CD14-positive monocyte (primary cell): ENCODE measurements around the gene GH2. TPM values are rescaled to one million over a fixed set of nuclear protein-coding genes. Genes with fewer than 3 reads are reported as not detected.
"Not testable (repeated sequence)": the region's sequence is repeated elsewhere in the genome, so short reads cannot be mapped to it uniquely, and the experiment has no call there.

Experiments used
- DNase-seq, 3 donors: peaks; one replicate each; pipeline ENCODE4 v3.0.0-alpha.2; 2011 to 2022
- H2AFZ ChIP-seq: 2 replicates; pipeline ENCODE4 v1.6.0; 2012; ENCODE audit warnings: mild to moderate bottlenecking, low read depth, low read length, inconsistent platforms; ENCODE audit not compliant: insufficient read depth, poor library complexity, severe bottlenecking
- H3K27ac ChIP-seq, 2 donors: 1 replicate in 1 of 2; 2 replicates in 1 of 2; pipeline ENCODE4 v1.5.1; 2012 to 2013; ENCODE audit warnings: low read length in 2 of 2, control low read depth in 1 of 2, inconsistent platforms in 1 of 2, low read depth in 1 of 2, mild to moderate bottlenecking in 1 of 2
- H3K27me3 ChIP-seq, 2 donors: one replicate each; pipeline versions ENCODE4 v1.6.0 to v1.6.1; 2011 to 2013; ENCODE audit warnings: low read length in 2 of 2; ENCODE audit not compliant: control insufficient read depth in 2 of 2, insufficient read depth in 2 of 2
- H3K36me3 ChIP-seq, 2 donors: replicated peaks in 1 of 2; 1 replicate in 1 of 2; 2 replicates in 1 of 2; pipeline versions ENCODE4 v1.5.1 to v1.6.1; 2012 to 2013; ENCODE audit warnings: low read length in 2 of 2, control low read depth in 1 of 2, inconsistent platforms in 1 of 2, mild to moderate bottlenecking in 1 of 2; ENCODE audit not compliant: insufficient read depth in 2 of 2, control insufficient read depth in 1 of 2
- H3K4me1 ChIP-seq, 2 donors: 1 replicate in 1 of 2; 2 replicates in 1 of 2; pipeline versions ENCODE4 v1.5.1 to v1.6.1; 2012 to 2013; ENCODE audit warnings: low read length in 2 of 2, control low read depth in 1 of 2, inconsistent platforms in 1 of 2, mild to moderate bottlenecking in 1 of 2, moderate library complexity in 1 of 2; ENCODE audit not compliant: insufficient read depth in 2 of 2, control insufficient read depth in 1 of 2
- H3K4me2 ChIP-seq: replicated peaks from 2 replicates; pipeline ENCODE3; 2012; ENCODE audit warnings: low read length, moderate library complexity, mild to moderate bottlenecking; ENCODE audit not compliant: poor library complexity, severe bottlenecking; ENCODE audit errors: extremely low read depth
- H3K4me3 ChIP-seq, 3 experiments: fragments of 200-600 bp in 1 of 3; sonication (generic) in 1 of 3; replicated peaks in 1 of 3; 1 replicate in 2 of 3; 2 replicates in 1 of 3; pipeline ENCODE4 v1.5.1; 2011 to 2013; ENCODE audit warnings: low read length in 3 of 3, mild to moderate bottlenecking in 3 of 3, control low read depth in 2 of 3, low read depth in 2 of 3, inconsistent platforms in 1 of 3, moderate library complexity in 1 of 3
- H3K79me2 ChIP-seq: 2 replicates; pipeline ENCODE4 v1.6.0; 2012; ENCODE audit warnings: mild to moderate bottlenecking, control low read depth, inconsistent platforms, low read length, moderate library complexity; ENCODE audit not compliant: insufficient read depth
- H3K9ac ChIP-seq: 2 replicates; pipeline ENCODE4 v1.6.0; 2017; ENCODE audit warnings: low read length, mild to moderate bottlenecking; ENCODE audit not compliant: insufficient read depth, poor library complexity, severe bottlenecking
- H3K9me3 ChIP-seq, 2 donors: replicated peaks in 1 of 2; 1 replicate in 1 of 2; 2 replicates in 1 of 2; pipeline versions ENCODE4 v1.5.1 to v1.6.1; 2012 to 2013; ENCODE audit warnings: low read length in 2 of 2, control low read depth in 1 of 2; ENCODE audit not compliant: control insufficient read depth in 1 of 2, insufficient read depth in 1 of 2
- H4K20me1 ChIP-seq: 2 replicates; pipeline ENCODE4 v1.6.0; 2012; ENCODE audit warnings: mild to moderate bottlenecking, low read length, control low read depth, moderate library complexity; ENCODE audit not compliant: insufficient read depth
- H3K27ac Mint-ChIP-seq, 7 donors: one replicate each; pipeline ENCODE4 v1.8.0; 2020; ENCODE audit warnings: mild to moderate bottlenecking in 7 of 7, mixed read lengths in 7 of 7, moderate library complexity in 6 of 7, inconsistent platforms in 2 of 7
- H3K27me3 Mint-ChIP-seq, 3 donors: one replicate each; pipeline ENCODE4 v1.8.0; 2021 to 2022; ENCODE audit warnings: low read depth in 3 of 3, mild to moderate bottlenecking in 3 of 3, mixed read lengths in 3 of 3, moderate library complexity in 3 of 3, inconsistent platforms in 1 of 3
- H3K36me3 Mint-ChIP-seq, 2 donors: one replicate each; pipeline ENCODE4 v1.8.0; 2020; ENCODE audit warnings: mixed read lengths in 2 of 2, inconsistent platforms in 1 of 2, mild to moderate bottlenecking in 1 of 2
- H3K4me1 Mint-ChIP-seq: one replicate; pipeline ENCODE4 v1.8.0; 2020; ENCODE audit warnings: mild to moderate bottlenecking, mixed read lengths
- H3K4me3 Mint-ChIP-seq, 2 donors: one replicate each; pipeline ENCODE4 v1.8.0; 2020; ENCODE audit warnings: mild to moderate bottlenecking in 2 of 2, mixed read lengths in 2 of 2, moderate library complexity in 1 of 2
- H3K9me3 Mint-ChIP-seq, 7 donors: one replicate each; pipeline ENCODE4 v1.8.0; 2020 to 2022; ENCODE audit warnings: mixed read lengths in 7 of 7, mild to moderate bottlenecking in 6 of 7, moderate library complexity in 6 of 7, inconsistent platforms in 2 of 7
- WGBS: methylation state at CpG from one replicate; pipeline ENCODE4 v1.1.5; 2013; ENCODE audit warnings: missing lambda C conversion rate; ENCODE audit not compliant: insufficient coverage; 5-methylcytosine and 5-hydroxymethylcytosine counted together
- intact Hi-C, 2 donors: fragments of 100-400 bp; cut with micrococcal nuclease; formaldehyde crosslinking; loops; one replicate each; pipeline versions ENCODE4 v1.15.0 to v1.15.1; 2023
- polyA plus RNA-seq, 3 donors: library from polyadenylated mRNA; depleted of rRNA in 1 of 3; unstranded in 2 of 3; stranded (reverse) in 1 of 3; fragments of 300-500 nt in 2 of 3; fragments of >200 nt in 1 of 3; fragmentation: Illumina TruSeq in 2 of 3; gene quantifications; 1 replicate in 2 of 3; 2 replicates in 1 of 3; pipeline ENCODE4 v1.2.3, GENCODE V29; 2012 to 2021

Gene GH2
- polyA plus RNA-seq, 3 donors = not detected

DNA sequence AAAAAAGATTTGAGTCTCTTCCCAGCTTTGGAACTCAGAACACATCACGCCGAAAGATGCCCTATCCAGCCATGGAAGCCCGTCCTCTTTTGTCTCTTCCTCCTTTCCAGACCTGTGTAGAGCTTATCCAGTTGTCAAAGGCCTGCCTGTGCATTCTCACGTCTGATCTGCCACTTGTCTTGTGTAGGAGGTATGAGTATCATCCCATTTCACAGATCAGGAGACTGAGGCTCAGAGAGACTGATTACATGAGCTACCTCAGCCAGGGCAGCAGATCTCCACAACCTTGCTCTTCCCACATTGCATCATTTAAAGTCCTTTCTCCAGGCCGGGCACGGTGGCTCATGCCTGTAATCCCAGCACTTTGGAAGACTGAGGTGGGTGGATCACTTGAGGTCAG is 7.1 kb downstream of the GH2 start:
- H3K4me3 ChIP-seq, H3K9me3 ChIP-seq, H3K27me3 ChIP-seq, H3K4me1 Mint-ChIP-seq, H3K36me3 ChIP-seq, H3K79me2 ChIP-seq, H3K4me1 ChIP-seq, H4K20me1 ChIP-seq, H3K27ac ChIP-seq, DNase-seq, H3K4me2 ChIP-seq, H3K9ac ChIP-seq, H3K36me3 Mint-ChIP-seq, H2AFZ ChIP-seq, H3K9me3 Mint-ChIP-seq, H3K27me3 Mint-ChIP-seq, intact Hi-C loops: not testable (repeated sequence)
- H3K4me3 Mint-ChIP-seq = peak overlapping the region in 1 of 2 donors; percentile 31
- WGBS = no CpG with 5 or more reads among the region's 6 CpGs
- H3K27ac Mint-ChIP-seq = peak overlapping the region in 1 of 7 donors; percentile 54

DNA sequence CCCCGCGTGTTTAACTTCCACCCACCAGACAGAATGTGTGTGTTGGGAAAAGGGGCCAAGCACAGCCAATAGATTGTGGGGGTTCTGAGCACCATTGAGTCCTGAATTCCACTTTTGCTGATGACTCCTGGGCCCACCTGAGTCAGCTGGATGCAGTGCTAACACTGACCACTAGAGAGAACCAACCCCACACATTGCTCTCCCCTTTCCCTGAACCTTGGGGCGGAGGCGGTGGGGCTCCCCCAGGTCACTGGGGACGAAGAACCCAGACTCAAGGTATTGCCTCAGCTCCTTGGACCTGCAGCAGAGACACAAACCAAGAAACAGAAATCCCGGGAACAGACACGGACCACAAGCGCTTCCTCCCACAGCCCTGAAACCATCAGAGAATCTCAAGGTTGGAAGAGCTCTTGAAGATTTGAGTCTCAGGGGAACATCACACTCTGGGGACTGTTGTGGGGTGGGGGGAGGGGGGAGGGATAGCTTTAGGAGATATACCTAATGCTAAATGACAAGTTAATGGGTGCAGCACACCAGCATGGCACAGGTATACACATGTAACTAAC is 7.6 kb downstream of the GH2 start:
- H3K4me1 ChIP-seq, H3K4me2 ChIP-seq, H3K36me3 Mint-ChIP-seq, H3K9ac ChIP-seq, H3K27me3 ChIP-seq, H3K9me3 ChIP-seq, H4K20me1 ChIP-seq, H3K27ac ChIP-seq, H3K79me2 ChIP-seq, H3K4me3 Mint-ChIP-seq, DNase-seq, intact Hi-C loops, H3K27me3 Mint-ChIP-seq, H2AFZ ChIP-seq, H3K27ac Mint-ChIP-seq, H3K4me3 ChIP-seq, H3K36me3 ChIP-seq, H3K4me1 Mint-ChIP-seq, H3K9me3 Mint-ChIP-seq: not testable (repeated sequence)
- no CpG with 5 or more reads among the region's 8 CpGs for WGBS

DNA sequence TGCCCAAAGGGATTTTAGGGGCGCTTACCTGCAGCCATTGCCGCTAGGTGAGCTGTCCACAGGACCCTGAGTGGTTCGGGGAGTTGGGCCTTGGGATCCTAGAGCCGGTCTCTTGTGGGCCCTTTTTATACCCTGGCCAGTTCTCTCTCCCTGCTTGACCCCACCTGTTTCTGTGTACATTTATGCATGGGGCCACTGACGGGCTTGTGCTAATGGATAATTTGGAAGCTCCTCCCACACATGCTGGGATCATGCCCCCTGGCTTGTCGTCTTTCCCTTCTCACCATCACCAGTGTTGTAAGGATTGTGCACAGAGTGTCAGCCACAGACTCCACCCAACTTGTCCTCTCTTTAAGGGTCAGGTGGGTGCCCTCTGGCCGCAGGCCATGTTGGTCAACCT is 8.2 kb downstream of the GH2 start, which contains the start of gene CSH2:
TSS of gene CSH2 (minus strand) at position 101 of the 400 bp plus-strand sequence. CDS start at position 38, 63 bp downstream.
- H3K9me3 ChIP-seq, H3K4me3 Mint-ChIP-seq, H3K4me1 ChIP-seq, H3K27ac ChIP-seq, H3K9ac ChIP-seq, H3K27ac Mint-ChIP-seq, intact Hi-C loops, H3K36me3 ChIP-seq, H3K27me3 Mint-ChIP-seq, H3K4me1 Mint-ChIP-seq, H2AFZ ChIP-seq, DNase-seq, H3K27me3 ChIP-seq, H3K36me3 Mint-ChIP-seq, H3K9me3 Mint-ChIP-seq, H3K4me3 ChIP-seq, H4K20me1 ChIP-seq, H3K4me2 ChIP-seq, H3K79me2 ChIP-seq: not testable (repeated sequence)
- no CpG with 5 or more reads among the region's 7 CpGs for WGBS

DNA sequence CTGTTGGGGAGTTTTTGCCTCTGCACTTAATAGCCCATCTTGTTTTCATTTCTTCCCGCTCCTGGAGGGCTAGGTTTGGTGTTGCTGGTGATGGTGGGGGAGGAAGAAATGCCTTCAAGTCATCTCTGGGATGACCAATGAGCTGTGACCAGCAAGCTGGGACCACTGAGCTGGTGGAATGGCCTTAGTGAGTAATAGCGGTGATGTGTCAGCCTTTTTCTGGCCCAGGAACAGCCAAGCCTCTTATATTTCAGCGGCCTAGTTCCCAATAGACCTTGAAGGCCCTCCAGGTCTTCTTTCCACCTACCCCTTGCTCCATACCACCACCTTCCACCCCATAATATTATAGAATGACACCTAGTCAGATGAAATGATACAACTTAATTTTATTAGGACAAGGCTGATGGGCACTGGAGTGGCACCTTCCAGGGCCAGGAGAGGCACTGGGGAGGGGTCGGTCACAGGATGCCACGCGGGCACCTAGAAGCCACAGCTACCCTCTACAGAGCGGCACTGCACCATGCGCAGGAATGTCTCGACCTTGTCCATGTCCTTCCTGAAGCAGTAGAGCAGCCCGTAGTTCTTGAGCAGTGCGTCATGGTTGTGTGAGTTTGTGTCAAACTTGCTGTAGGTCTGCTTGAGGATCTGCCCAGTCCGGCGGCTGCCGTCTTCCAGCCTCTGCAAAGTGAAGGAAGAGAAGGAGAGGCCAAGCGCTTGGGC is 9.9 kb downstream of the GH2 start:
- H2AFZ ChIP-seq, H3K4me3 ChIP-seq, DNase-seq, H4K20me1 ChIP-seq, H3K27ac ChIP-seq, H3K4me1 Mint-ChIP-seq, H3K27me3 Mint-ChIP-seq, H3K4me1 ChIP-seq, H3K9me3 ChIP-seq, H3K4me2 ChIP-seq, intact Hi-C loops, H3K36me3 Mint-ChIP-seq, H3K27me3 ChIP-seq, H3K9me3 Mint-ChIP-seq, H3K79me2 ChIP-seq, H3K4me3 Mint-ChIP-seq, H3K9ac ChIP-seq, H3K36me3 ChIP-seq: not testable (repeated sequence)
- peak overlapping the region in 1 of 7 donors; percentile 33 for H3K27ac Mint-ChIP-seq
- 100% methylated on average over 4 of the region's 15 CpGs for WGBS
